Measurements from ENCODE around the gene PHACTR1. TPM values are rescaled to one million over a fixed set of nuclear protein-coding genes. Genes with fewer than 3 reads are reported as not detected.

PHACTR1 gene
- total and polyA plus RNA-seq, 2 of the 4 experiments (the other 2 are of a cell fraction): not detected

DNA sequence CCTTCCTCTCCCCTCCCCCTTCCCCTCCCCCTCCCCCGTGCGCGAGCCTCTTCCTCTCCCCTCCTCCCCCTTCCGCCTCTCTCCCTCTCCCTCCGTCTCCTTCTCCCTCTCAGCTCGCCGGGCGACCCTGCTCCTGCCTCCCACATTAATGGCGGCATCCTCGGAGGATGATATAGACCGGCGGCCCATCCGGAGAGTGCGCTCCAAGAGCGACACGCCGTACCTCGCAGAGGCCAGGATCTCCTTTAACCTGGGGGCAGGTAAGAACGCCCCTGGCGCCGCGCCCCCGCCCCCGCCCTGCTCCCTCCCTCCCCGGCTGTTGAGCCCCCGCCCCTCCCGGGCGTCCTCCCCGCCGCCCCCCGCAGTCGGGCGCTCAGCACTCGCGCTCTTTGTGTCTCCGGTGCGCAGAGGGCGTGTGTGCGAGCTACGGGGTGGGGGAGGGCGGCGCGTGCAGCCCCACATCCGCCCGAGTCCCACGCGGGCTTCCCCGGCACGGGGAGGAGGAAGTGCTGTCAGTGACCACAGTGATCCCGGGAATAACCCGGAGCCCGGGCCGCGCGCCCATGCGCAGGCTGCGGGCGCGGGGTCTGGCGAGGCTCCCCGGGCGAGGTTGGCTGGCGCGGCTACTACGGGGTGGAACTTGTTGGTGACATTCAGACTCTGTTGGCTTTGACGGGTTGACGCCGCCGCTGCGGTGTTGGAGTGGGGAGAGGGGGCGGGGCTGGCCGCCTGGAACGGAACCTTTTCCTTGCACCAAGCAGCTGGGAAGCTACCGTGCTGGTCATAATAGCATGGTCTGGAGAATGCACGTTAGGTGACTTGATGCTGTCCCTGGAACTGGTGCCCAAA lies 33.2 kb downstream of the PHACTR1 start:
- Histone ChIP-seq H2AK9ac (replicated peaks; ENCODE audit: low read depth, low read length, poor library complexity) (no peak overlapping the region), H4K5ac (ENCODE audit: low read depth, low read length) (no peak overlapping the region), H4K20me1 (ENCODE audit: insufficient read depth, low read length) (no peaks in the 10 kb centered on the region), H2AK5ac (ENCODE audit: low read depth, low read length) (no peak overlapping the region), H3K18ac (ENCODE audit: low read depth, low read length) (no peak overlapping the region), H3K23ac (ENCODE audit: low read depth, low read length) (no peak overlapping the region), H3K4me3 (ENCODE audit: insufficient read depth, low read depth, low read length) (no peak overlapping the region), H3K56ac (ENCODE audit: extremely low read depth, insufficient read depth, low read length) (no peak overlapping the region), H3K14ac (replicated peaks; ENCODE audit: low read depth, low read length) (no peak overlapping the region), H3K9me3 (ENCODE audit: control insufficient read depth, insufficient read depth, low read length) (no peaks in the 10 kb centered on the region), H2BK15ac (ENCODE audit: low read depth, low read length) (no peak overlapping the region), H3K36me3 (ENCODE audit: control insufficient read depth, insufficient read depth, low read length) (no peaks in the 10 kb centered on the region), H3K4me1 (ENCODE audit: control insufficient read depth, insufficient read depth, low read length) (no peaks in the 10 kb centered on the region), H2AFZ (replicated peaks; ENCODE audit: low read length, poor library complexity) (no peak overlapping the region), H3K4me2 (ENCODE audit: low read depth, low read length) (no peak overlapping the region), H2BK20ac (ENCODE audit: low read depth, low read length) (no peak overlapping the region), H3K79me1 (ENCODE audit: low read depth in 1 of 2, low read length in 2 of 2) (no peaks in the 10 kb centered on the region), H3K9me1 (ENCODE audit: insufficient read depth, low read length) (no peaks in the 10 kb centered on the region), H3K9ac (ENCODE audit: low read depth, low read length) (no peak overlapping the region), H2BK120ac (ENCODE audit: low read depth, low read length) (no peak overlapping the region), H3K4ac (ENCODE audit: low read depth, low read length) (no peak overlapping the region), H3K27me3 (ENCODE audit: control insufficient read depth, insufficient read depth, low read length) (no peaks in the 10 kb centered on the region), H2BK5ac (ENCODE audit: low read depth, low read length, poor library complexity, severe bottlenecking) (no peak overlapping the region), H4K91ac (ENCODE audit: insufficient read depth, low read depth, low read length) (no peak overlapping the region), H3K27ac (ENCODE audit: insufficient read depth, low read length) (no peak overlapping the region), H4K8ac (ENCODE audit: low read depth in 2 of 2, low read length in 2 of 2) (no peak overlapping the region)
- dilution Hi-C loops (cut with HindIII; ENCODE audit: low sequenced_read_pairs, unreplicated experiment): no loop called here
- DNase-seq: no peak
- CTCF ChIA-PET: no interaction called here
- BruUV-seq (replicated peaks): no TSS peak
- 15% methylated on average over 15 of the region's 75 CpGs; no CpG with 5 or more reads in 1 of the 2 experiments for WGBS, 2 experiments (ENCODE audit: extremely low coverage in 2 of 2, insufficient read length in 1 of 2)
- TF ChIP-seq MXI1 (IDR thresholded peaks at IDR 0.05; ENCODE audit: borderline replicate concordance, low read depth, low read length) (no peak), CEBPB (IDR thresholded peaks at IDR 0.05; ENCODE audit: low read depth, low read length) (no peak), POLR2A (IDR thresholded peaks at IDR 0.05; ENCODE audit: low read depth, low read length) (no peak), BHLHE40 (IDR thresholded peaks at IDR 0.05; ENCODE audit: low read depth, low read length) (no peak)
- in situ Hi-C loops (cut with MboI; ENCODE audit: low sequenced_read_pairs): no loop called here
- intact Hi-C loops (cut with micrococcal nuclease): no loop called here
- no peak for ATAC-seq (ENCODE audit: low read depth)
- POLR2A ChIA-PET (ENCODE audit: unreplicated experiment): no interaction called here
